Fibroblast of peridontal ligament (primary cell): ENCODE results near the gene GDA.
"Not testable (repeated sequence)": the region's sequence is repeated elsewhere in the genome, so short reads cannot be mapped to it uniquely, and the experiment has no call there.

Source experiments
- DNase-seq: peaks from one replicate; pipeline ENCODE4 v3.0.0-alpha.2; 2010; ENCODE audit errors: extremely low read depth

The GDA gene

GRCh38 chr9:72205513-72205912 lies 56.3 kb downstream of the GDA start:
- DNase-seq: no peak

DNA sequence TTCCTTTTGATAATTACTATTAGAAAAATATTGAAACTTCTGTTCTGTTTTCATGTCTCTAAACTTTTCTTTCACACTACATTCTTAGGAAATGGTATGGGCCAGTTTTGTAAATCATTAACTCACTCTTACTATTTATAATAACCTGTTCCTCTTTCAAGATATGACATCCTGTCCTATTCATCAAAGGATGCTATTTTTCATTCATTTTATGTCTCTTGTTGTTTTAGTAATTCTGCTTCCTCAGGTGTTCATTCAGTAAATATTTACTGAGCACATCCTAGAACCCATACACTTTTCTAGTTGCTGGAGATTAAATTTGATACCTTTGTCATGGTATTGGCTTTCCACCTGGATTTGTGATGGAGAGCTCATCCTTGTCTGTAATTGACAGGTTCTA lies 58.0 kb downstream of the GDA start:
- no peak for DNase-seq

- DNase-seq: no peak
Observed at GRCh38 chr9:72210522-72210921, 61.3 kb downstream of the GDA start.

DNA sequence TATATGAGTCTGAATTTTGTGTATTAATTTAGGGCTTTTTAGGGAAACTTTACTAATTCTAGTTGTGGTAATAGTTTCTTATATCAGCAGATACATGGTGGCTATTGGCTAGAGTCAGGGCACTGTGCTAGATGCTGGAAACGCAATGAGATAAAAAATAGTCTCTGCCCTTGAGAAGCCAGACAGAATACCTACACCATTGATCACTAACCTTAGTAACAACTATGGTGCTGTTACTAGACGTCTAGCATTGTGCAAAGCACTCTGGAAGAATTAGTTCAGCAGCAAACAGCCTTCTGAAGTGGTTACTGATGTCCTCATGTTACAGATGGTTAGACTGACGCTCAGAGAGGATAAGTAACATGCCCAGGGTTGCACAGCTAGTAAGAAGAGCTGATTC lies 61.8 kb downstream of the GDA start:
- no peak for DNase-seq

GRCh38 chr9:72213906-72214305 lies 64.7 kb downstream of the GDA start:
- DNase-seq: no peak

DNA sequence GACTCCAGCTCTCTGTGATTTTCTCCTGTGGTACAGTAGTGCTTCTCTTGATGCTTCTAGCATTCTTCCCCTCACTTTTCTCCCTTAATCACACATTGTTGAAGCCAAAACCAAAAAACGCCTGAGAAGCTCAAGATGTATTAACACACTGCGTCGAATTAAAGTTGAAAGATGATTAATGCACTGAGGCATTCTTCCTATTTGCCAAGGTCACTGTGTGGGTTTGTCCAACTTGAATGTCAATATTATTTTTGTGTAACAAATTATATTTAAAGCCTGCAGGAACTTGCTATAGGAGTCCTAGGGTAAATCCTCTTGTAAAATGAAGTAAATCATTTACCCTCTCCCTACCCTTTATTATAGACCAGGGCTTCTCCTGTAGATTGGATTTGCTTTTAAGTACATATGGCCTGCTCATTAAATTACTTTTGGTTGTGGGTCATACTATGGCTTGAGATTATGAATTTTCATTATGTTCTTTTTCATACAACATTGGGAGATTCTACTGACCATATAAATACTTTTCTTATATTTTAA lies 68.1 kb downstream of the GDA start:
- no peak for DNase-seq

DNA sequence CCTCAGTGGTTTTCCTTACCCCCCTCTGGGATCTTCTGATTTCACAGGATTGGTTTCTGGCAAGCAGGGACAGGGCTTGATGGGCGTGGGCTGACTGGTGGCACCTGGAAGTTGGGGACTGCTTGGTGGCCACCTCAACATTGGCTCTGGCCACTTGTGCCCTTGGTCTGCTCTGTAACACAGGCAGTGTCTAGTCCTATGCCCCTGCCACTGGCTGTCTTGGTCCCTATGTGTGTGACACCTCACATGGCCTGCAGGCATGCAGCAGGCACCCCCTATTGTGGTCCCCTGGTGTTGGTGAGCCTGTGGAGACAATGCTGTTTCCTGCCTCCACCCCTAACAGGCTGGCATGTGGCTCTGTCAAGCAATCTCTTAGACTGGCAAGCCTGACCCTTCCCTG lies 71.3 kb downstream of the GDA start:
- no peak for DNase-seq

DNA sequence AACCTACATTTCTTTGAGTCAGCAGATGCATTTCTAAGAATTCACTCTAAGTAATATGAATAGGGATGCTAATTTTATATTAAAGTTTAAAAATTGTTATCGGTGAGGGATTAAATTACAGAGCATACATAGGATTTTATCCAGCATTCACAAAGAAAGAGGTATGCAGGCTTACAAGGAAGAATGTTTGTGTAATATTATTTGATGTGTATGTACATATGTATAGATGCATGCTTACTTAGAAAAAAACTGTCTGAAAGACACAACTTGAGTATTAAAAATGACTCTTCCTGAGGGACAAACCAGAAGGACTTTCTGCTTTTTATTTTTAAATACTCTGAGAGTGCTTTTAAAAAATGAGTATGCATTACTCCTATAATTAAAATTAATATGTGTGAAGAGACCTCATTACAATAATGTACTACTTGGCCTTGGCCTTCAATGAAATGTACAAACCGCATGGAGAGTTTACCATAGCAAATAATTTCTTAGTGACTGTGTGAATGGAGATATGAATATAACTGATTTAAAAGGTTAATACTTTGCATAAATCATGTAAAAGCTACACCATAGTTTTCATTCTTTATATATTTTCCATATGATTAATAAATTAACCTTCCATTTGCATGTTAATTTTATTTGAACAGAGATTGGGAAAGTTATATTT lies 77.0 kb downstream of the GDA start:
- no peak for DNase-seq

- DNase-seq: no peak
Observed at GRCh38 chr9:72228282-72228681, 79.0 kb downstream of the GDA start.

- DNase-seq: no peak
Observed at GRCh38 chr9:72232778-72233177, 83.5 kb downstream of the GDA start.

GRCh38 chr9:72247549-72247948 lies 98.3 kb downstream of the GDA start:
- no peak for DNase-seq

GRCh38 chr9:72251589-72251988 lies 102.3 kb downstream of the GDA start:
- DNase-seq: no peak

GRCh38 chr9:72254901-72255545 lies 105.8 kb downstream of the GDA start:
- DNase-seq: no peak

- DNase-seq: no peak
Observed at GRCh38 chr9:72255569-72255968, 106.3 kb downstream of the GDA start.

DNA sequence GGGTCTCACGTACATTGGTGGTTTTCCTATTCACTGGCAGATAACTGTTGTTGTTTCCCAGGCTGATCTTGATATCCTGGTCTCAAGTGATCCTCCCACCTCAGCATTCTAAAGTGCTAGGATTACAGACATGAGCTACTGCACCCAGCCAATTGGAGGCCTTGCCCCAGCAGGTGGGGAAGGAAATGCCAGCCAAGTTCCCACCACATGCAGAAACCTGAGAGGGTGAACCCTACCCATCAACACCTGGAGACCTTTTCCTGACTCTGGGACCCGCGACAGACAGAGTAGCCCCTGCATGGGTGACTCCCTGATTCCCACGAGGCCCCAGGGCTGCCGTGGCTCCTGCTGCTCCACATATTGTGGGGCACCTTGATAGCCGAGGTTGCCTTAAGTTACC lies 107.7 kb downstream of the GDA start:
- no peak for DNase-seq

DNA sequence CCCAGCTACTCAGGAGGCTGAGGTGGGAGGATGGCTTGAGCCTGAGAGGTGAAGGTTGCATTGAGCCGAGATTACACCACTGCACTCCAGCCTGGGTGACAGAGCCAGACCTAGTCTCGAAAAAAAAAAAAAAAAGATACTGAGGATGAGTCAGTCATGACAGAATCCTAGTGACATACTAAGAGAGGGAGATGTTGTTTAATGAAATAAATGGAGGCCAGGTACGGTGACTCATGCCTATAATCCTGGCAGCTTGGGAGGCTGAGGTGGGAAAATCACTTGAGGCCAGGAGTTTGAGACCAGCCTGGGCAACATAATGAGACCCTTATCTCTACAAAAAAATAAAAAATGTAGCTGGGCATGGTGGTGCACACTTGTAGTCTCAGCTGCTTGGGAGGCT lies 108.6 kb downstream of the GDA start:
- DNase-seq: no peak

DNA sequence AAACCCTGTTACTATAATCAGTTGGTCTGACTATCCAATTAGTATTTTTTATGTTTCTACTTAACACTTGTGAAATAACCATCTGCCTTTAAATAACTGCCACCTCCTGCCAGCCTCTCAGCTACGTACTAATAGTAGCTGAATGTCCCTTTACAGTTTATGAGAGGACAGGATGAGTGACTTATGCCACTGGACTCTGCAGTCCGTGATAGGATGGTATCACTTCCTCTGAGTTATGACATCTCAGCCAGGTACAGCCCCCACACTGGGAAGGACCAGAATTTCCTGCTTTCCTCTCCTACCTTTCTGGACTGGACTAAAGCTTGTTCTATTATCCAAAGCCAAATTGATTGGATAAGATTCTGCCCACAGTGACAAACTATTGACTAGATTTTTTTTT lies 112.8 kb downstream of the GDA start:
- no peak for DNase-seq

GRCh38 chr9:72263572-72263971 lies 114.3 kb downstream of the GDA start:
- DNase-seq: no peak

DNA sequence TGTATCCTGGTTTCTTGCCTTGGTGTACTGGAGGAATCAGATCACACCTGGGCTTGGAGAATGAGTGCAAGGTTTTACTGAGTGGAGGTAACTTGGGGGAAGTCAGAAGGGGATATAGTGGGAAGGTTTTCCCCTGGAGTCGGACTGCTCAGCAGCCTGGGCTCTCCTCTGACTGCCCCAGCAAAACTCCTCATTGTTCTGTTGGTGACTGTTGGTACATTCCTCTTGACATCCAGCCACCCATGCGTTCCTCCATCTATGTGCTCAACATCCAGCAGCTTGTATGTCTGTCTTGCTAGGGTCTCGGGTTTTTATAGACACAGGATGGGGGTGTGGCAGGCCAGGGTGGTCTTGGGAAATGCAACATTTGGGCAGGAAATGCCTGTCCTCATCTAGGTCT lies 119.7 kb downstream of the GDA start:
- no peak for DNase-seq

DNA sequence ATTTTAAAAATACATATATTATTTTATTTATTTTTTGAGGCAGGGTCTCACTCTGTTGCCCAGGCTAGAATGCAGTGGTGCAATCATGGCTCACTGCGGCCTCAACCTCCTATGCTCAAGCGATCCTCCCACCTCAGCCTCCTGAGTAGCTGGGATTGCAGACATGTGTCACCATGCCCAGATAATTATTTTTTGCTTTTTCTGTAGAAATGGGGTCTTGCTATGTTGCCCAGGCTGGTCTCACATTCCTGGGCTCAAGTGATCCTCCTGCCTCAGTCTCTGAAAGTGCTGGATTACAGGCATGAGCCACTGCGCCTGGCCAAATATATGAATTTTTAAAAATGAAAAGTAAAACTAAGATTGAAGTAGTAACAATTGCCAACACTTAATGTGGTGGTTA lies 121.1 kb downstream of the GDA start:
- DNase-seq: not testable (repeated sequence)

DNA sequence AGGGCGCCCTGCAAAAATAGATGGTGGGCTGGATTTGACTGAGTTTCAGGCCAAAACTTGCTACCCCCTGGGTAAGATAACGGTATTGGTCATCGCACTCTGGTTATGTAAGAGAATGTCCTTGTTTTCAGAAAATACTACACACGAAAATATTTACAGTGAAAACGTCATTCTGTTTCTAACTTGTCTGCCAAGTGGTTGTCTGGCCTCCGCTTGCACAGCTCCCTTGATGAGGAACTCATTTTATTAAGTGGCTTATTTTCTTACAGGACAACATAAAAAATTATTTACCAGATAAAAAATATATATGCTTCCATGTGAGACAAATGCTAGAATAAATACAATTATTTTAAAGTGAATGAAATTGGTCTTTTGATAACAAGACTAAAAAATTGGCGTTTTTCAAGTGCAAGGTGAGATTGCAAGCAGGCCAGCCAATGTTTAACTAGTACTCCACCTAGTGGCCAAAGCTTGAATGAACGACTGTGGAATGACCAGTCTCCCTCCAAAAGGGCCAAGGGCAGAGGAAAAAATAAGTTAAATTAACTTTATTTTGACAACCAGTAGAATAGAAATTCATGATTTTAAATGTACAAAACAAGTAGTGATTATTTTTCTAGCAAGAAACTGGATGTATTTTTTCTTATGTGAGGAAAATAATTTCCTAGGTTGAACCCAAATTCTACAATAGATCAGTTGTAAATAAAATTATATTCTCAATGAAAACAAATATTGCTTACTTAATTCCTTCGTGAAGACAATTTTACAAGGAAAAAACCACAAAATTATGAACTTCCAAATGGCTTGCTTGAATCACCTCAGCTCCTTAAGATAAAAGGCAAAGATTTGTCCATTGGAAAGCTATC lies 122.6 kb downstream of the GDA start:
- DNase-seq: peak; percentile 66

DNA sequence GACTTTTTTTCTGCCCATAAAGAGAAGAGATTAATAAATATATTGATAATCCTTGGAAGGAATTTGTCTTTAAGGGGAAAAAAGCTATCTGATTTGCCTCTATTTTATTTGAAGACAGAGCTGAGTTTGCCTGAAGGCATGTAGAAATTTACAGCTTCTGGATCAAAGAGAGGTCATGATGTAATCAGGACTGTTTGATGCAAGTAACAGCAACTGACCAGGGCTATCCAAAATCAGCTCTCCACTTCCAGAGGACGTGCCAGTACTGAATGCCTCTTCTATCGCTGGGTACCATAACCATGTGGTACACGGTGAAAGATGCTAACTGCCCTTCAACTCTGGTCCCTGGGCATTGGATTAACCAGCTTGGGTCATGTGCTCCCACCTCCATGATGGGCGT lies 125.2 kb downstream of the GDA start:
- DNase-seq: peak; percentile 2

GRCh38 chr9:72274916-72275315 lies 125.7 kb downstream of the GDA start:
- DNase-seq: no peak
